H1 (cell line): ENCODE data around the gene C6orf62. TPM values are rescaled to one million over a fixed set of nuclear protein-coding genes. Genes with fewer than 3 reads are reported as not detected.
A peak's percentile ranks its signal among the peaks of the same experiment; 100 is the strongest.
"Not testable (repeated sequence)": the region's sequence is repeated elsewhere in the genome, so short reads cannot be mapped to it uniquely, and the experiment has no call there.

Experiments
- CTCF ChIA-PET: fragments of 300-600 bp; sonication (Branson Sonifier 250); formaldehyde crosslinking; loops from one replicate; lab custom pipeline; 2021; ENCODE audit not compliant: partially characterized antibody; lab: Charles Lee
- POLR2A ChIA-PET: fragments of 300-600 bp; sonication (Branson Sonifier 250); formaldehyde crosslinking; loops from one replicate; lab custom pipeline; 2021; ENCODE audit warnings: inconsistent platforms; ENCODE audit not compliant: partially characterized antibody; lab: Charles Lee
- DNase-seq, 2 experiments: peaks; one replicate each; pipeline versions ENCODE4 v3.0.0 to v3.0.0-alpha.2; 2010 to 2022; ENCODE audit warnings: low spot score in 2 of 2, low read depth in 1 of 2, mixed read lengths in 1 of 2
- FAIRE-seq: peaks from 2 replicates; lab custom pipeline; 2011; peaks lifted over from hg19 to GRCh38; lab: Jason Lieb, UNC
- H2AFZ ChIP-seq: 2 replicates; pipeline ENCODE4 v1.8.1; 2012; ENCODE audit warnings: low read length, inconsistent platforms
- H2AK5ac ChIP-seq: 2 replicates; pipeline ENCODE4 v1.6.1; 2013; ENCODE audit warnings: low read depth, low read length
- H2BK120ac ChIP-seq: replicated peaks from 2 replicates; pipeline ENCODE3; 2013; ENCODE audit warnings: low read depth, low read length, inconsistent platforms
- H2BK12ac ChIP-seq: 2 replicates; pipeline ENCODE4 v1.6.1; 2013; ENCODE audit warnings: low read depth, low read length
- H2BK15ac ChIP-seq: 2 replicates; pipeline ENCODE4 v1.6.1; 2013; ENCODE audit warnings: low read length
- H2BK20ac ChIP-seq: 2 replicates; pipeline ENCODE4 v1.6.1; 2013; ENCODE audit warnings: low read length
- H2BK5ac ChIP-seq: 2 replicates; pipeline ENCODE4 v1.6.1; 2013; ENCODE audit warnings: low read depth, low read length
- H3K14ac ChIP-seq: 2 replicates; pipeline ENCODE4 v1.6.1; 2013; ENCODE audit warnings: inconsistent platforms; ENCODE audit not compliant: insufficient read length
- H3K18ac ChIP-seq: 2 replicates; pipeline ENCODE4 v1.6.1; 2013; ENCODE audit warnings: low read length; ENCODE audit errors: extremely low read depth
- H3K23ac ChIP-seq: 2 replicates; pipeline ENCODE4 v1.6.1; 2013; ENCODE audit warnings: inconsistent platforms; ENCODE audit not compliant: insufficient read length
- H3K23me2 ChIP-seq: 2 replicates; pipeline ENCODE4 v1.6.1; 2013; ENCODE audit warnings: low read depth, low read length
- H3K27ac ChIP-seq: 2 replicates; pipeline ENCODE4 v1.6.1; 2011; ENCODE audit warnings: low read depth, low read length, inconsistent platforms
- H3K27me3 ChIP-seq, 4 experiments: replicated peaks in 1 of 4; 1 replicate in 1 of 4; 2 replicates in 3 of 4; pipeline versions ENCODE4 v1.6.1 to v1.8.1; 2011 to 2013; ENCODE audit warnings: low read length in 3 of 4, mild to moderate bottlenecking in 3 of 4, inconsistent platforms in 2 of 4, mixed read lengths in 2 of 4, moderate library complexity in 1 of 4; ENCODE audit not compliant: control insufficient read depth in 3 of 4, insufficient read depth in 3 of 4; ENCODE audit errors: extremely low read depth in 1 of 4
- H3K36me3 ChIP-seq, 4 experiments: 2 replicates each; pipeline versions ENCODE4 v1.6.1 to v1.8.1; 2011 to 2013; ENCODE audit warnings: mild to moderate bottlenecking in 4 of 4, low read length in 3 of 4, moderate library complexity in 2 of 4, control low read depth in 1 of 4, inconsistent platforms in 1 of 4; ENCODE audit not compliant: insufficient read depth in 4 of 4, control insufficient read depth in 2 of 4
- H3K4ac ChIP-seq: replicated peaks from 2 replicates; pipeline ENCODE3; 2013; ENCODE audit warnings: low read length, low read depth, mixed read lengths, inconsistent platforms; ENCODE audit not compliant: insufficient read length
- H3K4me1 ChIP-seq, 4 experiments: replicated peaks in 1 of 4; 1 replicate in 1 of 4; 2 replicates in 3 of 4; pipeline versions ENCODE4 v1.6.1 to v1.8.1; 2011 to 2013; ENCODE audit warnings: low read length in 3 of 4, inconsistent platforms in 2 of 4, mixed read lengths in 1 of 4; ENCODE audit not compliant: insufficient read depth in 4 of 4, control insufficient read depth in 3 of 4
- H3K4me2 ChIP-seq, 2 experiments: 2 replicates each; pipeline versions ENCODE4 v1.6.1 to v1.8.1; 2011 to 2013; ENCODE audit warnings: low read depth in 2 of 2, low read length in 2 of 2, control low read depth in 1 of 2, inconsistent platforms in 1 of 2, mild to moderate bottlenecking in 1 of 2; ENCODE audit not compliant: insufficient read depth in 1 of 2
- H3K4me3 ChIP-seq, 4 experiments: fragments of 200-600, 300-600 bp in 1 of 4; sonication (generic), shearing (Covaris generic), sonication (Bioruptor Twin) in 1 of 4; 2 replicates each; pipeline versions ENCODE4 v1.5.1 to v1.8.1; 2011 to 2016; ENCODE audit warnings: low read length in 4 of 4, low read depth in 3 of 4, control low read depth in 2 of 4, inconsistent platforms in 2 of 4, mild to moderate bottlenecking in 2 of 4, mixed read lengths in 1 of 4, moderate library complexity in 1 of 4; ENCODE audit not compliant: insufficient read depth in 2 of 4; ENCODE audit errors: extremely low read depth in 1 of 4
- H3K56ac ChIP-seq: replicated peaks from 2 replicates; pipeline ENCODE3; 2013; ENCODE audit warnings: low read depth, mild to moderate bottlenecking, mixed read lengths, low read length, inconsistent platforms; ENCODE audit not compliant: insufficient read length
- H3K79me1 ChIP-seq: 2 replicates; pipeline ENCODE4 v1.6.1; 2013; ENCODE audit warnings: low read depth, low read length, control low read depth
- H3K79me2 ChIP-seq, 2 experiments: 2 replicates each; pipeline versions ENCODE4 v1.6.1 to v1.8.1; 2012 to 2013; ENCODE audit warnings: low read length in 2 of 2, mild to moderate bottlenecking in 2 of 2, inconsistent platforms in 1 of 2; ENCODE audit not compliant: insufficient read depth in 2 of 2, control insufficient read depth in 1 of 2
- H3K9ac ChIP-seq, 4 experiments: replicated peaks in 1 of 4; 1 replicate in 1 of 4; 2 replicates in 3 of 4; pipeline versions ENCODE4 v1.6.1 to v1.8.1; 2011 to 2013; ENCODE audit warnings: low read depth in 3 of 4, low read length in 3 of 4, control low read depth in 2 of 4, mild to moderate bottlenecking in 2 of 4, moderate library complexity in 2 of 4, inconsistent platforms in 1 of 4; ENCODE audit errors: extremely low read depth in 1 of 4
- H3K9me3 ChIP-seq, 2 experiments: 2 replicates each; pipeline versions ENCODE4 v1.6.1 to v1.8.1; 2012 to 2013; ENCODE audit warnings: mild to moderate bottlenecking in 2 of 2, moderate library complexity in 2 of 2, control low read depth in 1 of 2, inconsistent platforms in 1 of 2, low read depth in 1 of 2, low read length in 1 of 2, mixed read lengths in 1 of 2; ENCODE audit not compliant: insufficient read depth in 2 of 2
- H4K20me1 ChIP-seq, 2 experiments: replicated peaks in 1 of 2; 2 replicates each; pipeline versions ENCODE3 to v1.8.1; 2011 to 2013; ENCODE audit warnings: inconsistent platforms in 2 of 2, low read length in 2 of 2, mild to moderate bottlenecking in 1 of 2; ENCODE audit not compliant: insufficient read depth in 2 of 2, control insufficient read depth in 1 of 2
- H4K5ac ChIP-seq: 2 replicates; pipeline ENCODE4 v1.6.1; 2013; ENCODE audit warnings: low read length, low read depth, mixed read lengths, inconsistent platforms; ENCODE audit not compliant: insufficient read length
- H4K8ac ChIP-seq: 2 replicates; pipeline ENCODE4 v1.8.0; 2013; ENCODE audit warnings: mild to moderate bottlenecking, moderate library complexity, low read length, inconsistent platforms; ENCODE audit not compliant: insufficient read depth; ENCODE audit errors: extremely low read depth
- H4K91ac ChIP-seq: replicated peaks from 2 replicates; pipeline ENCODE3; 2013; ENCODE audit warnings: low read length, mixed read lengths, inconsistent platforms; ENCODE audit not compliant: insufficient read length
- CTCF ChIP-seq, 3 experiments: IDR thresholded peaks; 1 replicate in 2 of 3; 2 replicates in 1 of 3; pipeline versions ENCODE4 v1.5.1 to v1.6.1; 2011; ENCODE audit warnings: low read length in 3 of 3, mild to moderate bottlenecking in 3 of 3, inconsistent platforms in 2 of 3, low read depth in 1 of 3, moderate library complexity in 1 of 3; ENCODE audit not compliant: insufficient read depth in 1 of 3; ENCODE audit errors: control extremely low read depth in 1 of 3
- RAD21 ChIP-seq, 2 experiments: IDR thresholded peaks in 1 of 2; conservative IDR thresholded peaks in 1 of 2; 2 replicates each; pipeline ENCODE4 v1.6.1; 2011; ENCODE audit warnings: low read depth in 2 of 2, low read length in 2 of 2, improper control_type of control experiment in 1 of 2, inconsistent platforms in 1 of 2, mild to moderate bottlenecking in 1 of 2, moderate library complexity in 1 of 2
- WGBS, 2 experiments: shearing (Covaris generic) in 1 of 2; methylation state at CpG; one replicate each; pipeline versions ENCODE4 v1.1.6 to v1.1.7; 2013 to 2015; ENCODE audit warnings: low lambda C conversion rate in 2 of 2, mixed read lengths in 2 of 2, inconsistent platforms in 1 of 2, low coverage in 1 of 2, missing lambda C conversion rate in 1 of 2; ENCODE audit not compliant: insufficient replicate concordance in 2 of 2, insufficient coverage in 1 of 2, insufficient read length in 1 of 2; ENCODE audit errors: extremely low coverage in 1 of 2, missing lambda C conversion rate in 1 of 2; 5-methylcytosine and 5-hydroxymethylcytosine counted together
- polyA plus RNA-seq, 7 experiments: library from polyadenylated mRNA; depleted of rRNA in 3 of 7; stranded (reverse) in 5 of 7; unstranded in 2 of 7; fragments of >200 nt in 5 of 7; fragments of 200-250 nt in 2 of 7; gene quantifications; 1 replicate in 5 of 7; 2 replicates in 1 of 7; 4 replicates in 1 of 7; pipeline versions ENCODE4 v1.2.1 to v1.2.3, GENCODE V29; 2011 to 2013; ENCODE audit warnings: missing spikeins in 2 of 7, mixed read lengths in 2 of 7
- total RNA-seq: library from RNA; stranded (reverse); fragmentation: NEBNext Ultra II Directional; extraction: Animal tissue kit (Norgen Biotek cat#: 25700); gene quantifications from 2 replicates; pipeline ENCODE4 v1.2.1, GENCODE V29; 2021

C6orf62 gene
- total and polyA plus RNA-seq, 2 of the 8 experiments (the other 6 are each of a cell fraction or from before 2014, with no cell fraction given) = 25.6 to 101 TPM

GRCh38 chr6:24695635-24696034, 23.3 kb downstream of the C6orf62 start:
- not testable (repeated sequence) for H3K79me2 ChIP-seq, H3K18ac ChIP-seq, H2BK20ac ChIP-seq, FAIRE-seq
- CTCF ChIA-PET = interaction anchor here (0.7 to 3.7 kb wide), 7 partner anchors 10 to 174 kb away, joined by 4 to 23 read pairs (median 5); no protein-coding TSS in a partner anchor
- TF ChIP-seq RAD21 (IDR thresholded peaks at IDR 0.05 in 1 of 2, conservative IDR thresholded peaks at IDR 0.05 in 1 of 2; ENCODE audit: low read depth in 2 of 2, low read length in 2 of 2) (peak; percentile 73 to 83), CTCF (IDR thresholded peaks at IDR 0.05; ENCODE audit: control extremely low read depth in 1 of 3, insufficient read depth in 1 of 3, low read depth in 1 of 3, low read length in 3 of 3) (peak in 2 of 3 experiments; percentile 43 to 46; a peak in 3 of 4 replicates)
- TF ChIP-seq, all 59 proteins: peak for 2; not testable (repeated sequence) for 57
- H3K4me2 ChIP-seq, DNase-seq, H4K91ac ChIP-seq, H4K20me1 ChIP-seq, H2AK5ac ChIP-seq, H2BK120ac ChIP-seq, H2BK12ac ChIP-seq, H4K5ac ChIP-seq, H2BK15ac ChIP-seq, H3K9me3 ChIP-seq, POLR2A ChIA-PET, H3K4me3 ChIP-seq, H2BK5ac ChIP-seq, H3K56ac ChIP-seq, H3K27me3 ChIP-seq, H3K79me1 ChIP-seq, H2AFZ ChIP-seq, H4K8ac ChIP-seq, H3K9ac ChIP-seq, H3K4me1 ChIP-seq, H3K14ac ChIP-seq, H3K27ac ChIP-seq, H3K23ac ChIP-seq, H3K23me2 ChIP-seq, H3K4ac ChIP-seq: not testable (repeated sequence)
- H3K36me3 ChIP-seq = peaks cover 0 to 19% (median 7%) of the 10 kb centered on the region in 4 experiments; a peak in 3 of 8 replicates
- 65% methylated on average over 8 of the region's 8 CpGs; no CpG with 5 or more reads in 1 of the 2 experiments for WGBS, 2 experiments
